Ureter (tissue), 1 donor: ENCODE data around the gene CNTNAP2. TPM values are rescaled to one million over a fixed set of nuclear protein-coding genes. Genes with fewer than 3 reads are reported as not detected.
"Not testable (repeated sequence)": the region's sequence is repeated elsewhere in the genome, so short reads cannot be mapped to it uniquely, and the experiment has no call there.

Experiments
- DNase-seq: peaks from one replicate; pipeline ENCODE4 v3.0.0-alpha.2; 2020; ENCODE audit warnings: low spot score
- total RNA-seq: library from RNA; stranded (reverse); gene quantifications from one replicate; pipeline ENCODE4 v1.2.4, GENCODE V29; 2023
- donor health status: DM: yes; HTN: yes; CAD: no.

Gene CNTNAP2
- total RNA-seq, 1 donor from 2014 or later: 0.21 TPM

DNA sequence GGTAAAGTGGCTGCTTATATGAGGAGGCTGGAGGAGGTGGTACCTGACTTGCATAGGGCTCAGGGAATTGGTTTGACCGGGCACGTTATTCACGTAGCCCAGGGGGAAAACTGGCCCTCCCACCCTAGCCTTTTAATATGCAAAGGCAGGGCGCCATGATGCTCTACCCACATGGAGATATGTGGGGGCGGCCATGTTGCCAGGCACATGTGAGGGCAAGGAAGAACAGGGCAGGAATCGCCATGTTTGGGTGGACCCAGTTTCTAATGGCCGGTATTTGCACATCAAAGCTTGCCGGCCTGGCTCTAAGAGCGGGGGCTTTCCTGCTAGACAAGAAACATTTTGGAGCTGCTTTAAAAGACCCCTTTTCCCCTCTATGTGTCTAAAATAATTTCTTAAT lies 1524.2 kb downstream of the CNTNAP2 start:
- DNase-seq: no peak

DNA sequence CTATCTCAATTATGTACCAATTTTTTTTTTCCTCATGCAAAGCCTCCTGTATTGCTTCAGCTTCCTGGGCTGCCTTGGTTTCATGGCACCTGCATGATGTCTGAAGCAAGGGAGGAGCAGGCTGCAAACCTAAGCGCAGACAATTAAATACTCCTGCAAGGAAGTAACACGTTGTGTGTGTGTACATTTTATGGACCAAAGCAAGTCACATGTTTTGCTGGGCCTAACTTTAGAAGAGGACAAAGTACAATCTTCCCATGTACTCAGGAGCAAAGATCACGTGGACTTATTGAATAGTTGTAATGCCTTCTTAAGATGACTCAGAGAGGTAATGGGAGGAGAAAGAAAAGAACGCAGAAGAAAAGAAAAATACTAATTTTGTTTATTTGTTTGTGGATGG lies 1530.0 kb downstream of the CNTNAP2 start:
- no peak for DNase-seq

- no peak for DNase-seq
Observed at GRCh38 chr7:147650991-147651390, 1534.4 kb downstream of the CNTNAP2 start.

GRCh38 chr7:147651601-147652000 lies 1535.0 kb downstream of the CNTNAP2 start:
- no peak for DNase-seq

DNA sequence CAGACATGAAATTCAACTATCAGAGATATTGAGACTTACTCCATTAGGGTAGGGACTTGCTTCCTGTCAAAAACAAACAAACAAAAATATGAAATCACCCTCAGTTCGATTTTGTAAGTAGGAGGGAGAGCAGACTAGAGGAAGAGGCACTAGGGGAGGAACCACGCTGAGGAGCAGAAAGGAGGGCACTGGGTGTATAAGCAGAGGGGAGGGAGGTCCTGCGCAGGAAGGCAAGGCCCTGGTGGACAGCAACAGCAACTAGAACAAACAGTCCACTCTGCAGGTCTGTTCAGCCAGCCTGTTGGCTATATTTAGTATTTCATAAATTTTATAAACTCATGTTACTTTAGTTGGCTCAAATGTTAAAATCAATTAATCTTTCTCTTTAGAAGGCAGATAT lies 1536.9 kb downstream of the CNTNAP2 start:
- no peak for DNase-seq

GRCh38 chr7:147658392-147658967 lies 1541.9 kb downstream of the CNTNAP2 start:
- DNase-seq: no peak

DNA sequence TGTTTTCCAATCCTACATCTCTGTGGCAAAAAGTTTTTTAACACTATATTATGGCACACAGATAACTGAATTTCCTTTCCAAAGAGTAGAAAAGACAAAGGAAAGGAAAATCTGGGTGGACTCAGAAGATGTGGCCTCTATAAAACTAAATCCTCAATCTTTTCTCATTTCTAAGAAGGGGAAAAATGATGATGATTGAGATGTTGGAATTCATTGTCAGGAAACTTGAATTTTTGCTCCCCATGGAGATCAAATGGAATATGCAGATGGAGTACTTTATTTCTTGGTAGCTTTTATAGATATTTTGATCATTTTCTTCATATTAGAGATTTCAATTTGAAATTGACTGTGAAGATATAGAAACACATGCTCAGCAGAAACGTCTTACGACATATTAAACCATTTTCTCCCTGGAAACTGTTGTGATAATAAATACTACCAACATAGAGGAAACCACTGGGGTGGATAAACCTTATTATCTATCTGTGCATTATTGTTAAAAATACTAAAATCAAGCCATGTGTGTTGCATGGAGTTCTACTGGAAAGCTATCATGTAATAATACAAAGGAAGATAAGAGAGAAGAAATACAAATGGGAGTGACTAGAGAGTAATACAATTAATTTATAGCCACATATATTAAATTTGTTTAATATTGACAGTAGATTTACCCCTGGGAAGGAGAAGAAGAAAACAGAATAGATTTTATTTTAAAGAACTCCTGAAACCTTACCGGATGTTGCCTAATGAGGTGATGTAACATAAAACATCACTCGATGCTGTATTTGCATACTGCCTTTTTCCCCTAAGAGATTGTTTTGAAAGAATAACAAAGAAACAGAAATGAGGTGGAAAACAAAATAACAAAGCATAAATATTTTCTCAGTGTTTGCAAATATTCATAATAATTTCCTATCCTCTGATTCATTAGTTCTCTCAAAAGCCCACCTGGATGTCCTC lies 1542.7 kb downstream of the CNTNAP2 start:
- DNase-seq: no peak

DNA sequence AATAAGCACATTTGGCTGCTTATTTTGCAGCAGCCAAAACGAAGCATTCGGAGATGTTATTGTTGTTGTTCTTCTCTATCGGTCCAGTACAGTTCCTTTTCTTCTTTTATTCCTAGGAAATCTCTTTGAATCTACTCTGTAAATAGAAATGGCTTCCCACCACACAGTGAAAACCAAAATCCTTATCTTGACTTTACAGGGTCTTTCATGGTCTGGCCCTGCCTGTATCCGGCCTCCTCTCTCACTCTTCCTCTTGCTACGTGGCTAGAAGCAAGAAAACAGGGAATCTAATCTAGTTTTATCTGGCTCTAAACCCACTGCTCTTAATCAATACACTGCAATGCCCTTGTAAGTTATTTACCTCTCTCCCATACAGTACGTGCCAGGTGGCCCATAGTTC lies 1547.9 kb downstream of the CNTNAP2 start:
- DNase-seq: no peak

GRCh38 chr7:147670759-147671158 lies 1554.2 kb downstream of the CNTNAP2 start:
- no peak for DNase-seq

DNA sequence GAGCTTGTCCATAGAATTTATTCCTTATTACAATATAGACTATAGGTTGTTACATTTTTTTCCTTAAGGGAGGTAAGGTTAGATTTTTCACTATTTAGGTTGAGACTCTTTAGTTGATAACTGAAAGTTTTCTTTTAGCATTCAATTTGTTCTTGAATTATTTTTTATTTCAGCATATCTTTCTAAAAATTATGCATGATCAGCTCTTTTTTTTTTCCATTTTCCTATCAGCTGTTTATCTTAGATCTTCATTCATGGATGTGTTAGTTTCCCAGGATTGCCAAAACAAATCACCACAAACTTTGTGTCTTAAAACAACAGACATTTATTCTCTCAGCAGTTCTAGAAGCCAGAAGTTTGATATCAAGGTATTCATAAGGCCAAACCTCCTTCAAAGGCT lies 1558.1 kb downstream of the CNTNAP2 start:
- DNase-seq: no peak

GRCh38 chr7:147678943-147679342 lies 1562.3 kb downstream of the CNTNAP2 start:
- DNase-seq: no peak

DNA sequence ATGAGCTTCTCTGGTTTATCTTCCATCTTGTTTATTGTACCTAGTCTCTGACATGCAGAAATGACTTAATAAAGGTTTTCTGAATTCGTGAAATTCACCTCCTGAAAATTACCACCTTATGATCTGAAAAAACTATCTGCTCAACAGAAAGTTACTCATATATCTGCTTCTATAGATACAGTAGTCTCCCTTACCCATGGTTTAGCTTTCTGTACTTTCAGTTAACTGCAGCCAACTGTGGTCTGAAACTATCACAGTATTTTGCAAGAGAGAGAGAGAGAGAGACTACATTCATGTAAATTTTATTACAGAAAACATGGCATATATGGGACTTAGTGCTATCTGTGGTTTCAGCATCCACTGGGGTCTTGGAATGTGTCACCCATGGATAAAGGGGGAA lies 1564.9 kb downstream of the CNTNAP2 start:
- DNase-seq: no peak

- no peak for DNase-seq
Observed at GRCh38 chr7:147700702-147701101, 1584.1 kb downstream of the CNTNAP2 start.

- DNase-seq: no peak
Observed at GRCh38 chr7:147707926-147708325, 1591.3 kb downstream of the CNTNAP2 start.

DNA sequence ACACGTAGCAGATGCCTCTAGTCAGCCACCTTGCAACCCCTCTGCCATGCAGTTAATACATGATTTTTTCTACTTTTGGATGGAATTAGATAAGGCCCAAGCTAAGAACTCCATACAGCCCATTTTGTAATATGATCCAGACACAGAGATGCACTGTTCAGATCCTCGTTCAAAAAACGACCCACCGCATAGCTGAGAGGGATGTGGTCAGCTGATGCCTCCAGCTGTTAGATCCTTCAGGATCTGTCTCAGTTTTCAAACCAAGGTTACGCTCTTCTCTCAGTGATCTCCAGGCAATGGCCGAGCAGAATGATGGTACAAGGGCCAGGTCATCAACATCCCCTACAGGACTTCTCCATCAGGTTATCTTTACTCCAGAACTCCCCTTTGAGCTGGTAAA lies 1592.3 kb downstream of the CNTNAP2 start:
- no peak for DNase-seq

DNA sequence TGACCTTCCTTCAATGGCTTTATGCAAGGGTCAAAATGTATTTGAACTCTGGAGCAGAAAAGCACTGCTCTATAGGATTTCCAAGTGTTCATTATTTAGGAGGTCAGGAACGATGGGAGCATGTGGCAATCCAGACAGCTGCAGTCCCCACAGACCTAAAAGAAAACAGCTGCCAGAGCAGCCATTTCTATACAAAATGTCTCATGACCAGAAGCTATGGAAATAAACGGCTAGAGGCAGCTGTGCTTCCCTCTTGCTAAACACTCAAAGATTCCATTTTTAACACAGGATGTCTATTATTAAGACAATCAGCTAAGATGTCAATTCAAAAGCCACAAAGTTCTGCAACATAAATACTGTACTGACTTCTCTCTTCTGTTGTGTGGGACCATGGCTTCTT lies 1594.8 kb downstream of the CNTNAP2 start:
- no peak for DNase-seq

GRCh38 chr7:147721962-147722830 lies 1605.6 kb downstream of the CNTNAP2 start:
- DNase-seq: no peak

GRCh38 chr7:147723536-147723935 lies 1606.9 kb downstream of the CNTNAP2 start:
- no peak for DNase-seq

DNA sequence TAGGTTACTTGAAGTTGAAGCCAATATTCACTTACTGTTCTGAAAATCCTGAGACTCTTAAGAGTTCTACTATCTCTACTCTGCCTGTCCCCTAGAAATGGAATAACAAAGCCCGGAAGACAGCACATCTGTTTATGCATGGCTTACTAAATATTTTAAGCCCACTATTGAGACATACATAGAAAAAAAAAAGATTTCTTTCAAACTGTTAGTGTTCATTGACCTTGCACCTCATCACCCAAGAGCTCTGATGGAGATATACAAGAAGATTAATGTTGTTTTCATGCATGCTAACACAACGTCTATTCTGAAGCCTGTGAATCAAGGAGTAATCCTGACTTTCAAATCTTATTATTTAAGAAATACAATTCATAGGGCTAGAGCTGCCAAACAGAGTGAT lies 1614.7 kb downstream of the CNTNAP2 start:
- no peak for DNase-seq

GRCh38 chr7:147737559-147738214 lies 1621.1 kb downstream of the CNTNAP2 start:
- DNase-seq: not testable (repeated sequence)

DNA sequence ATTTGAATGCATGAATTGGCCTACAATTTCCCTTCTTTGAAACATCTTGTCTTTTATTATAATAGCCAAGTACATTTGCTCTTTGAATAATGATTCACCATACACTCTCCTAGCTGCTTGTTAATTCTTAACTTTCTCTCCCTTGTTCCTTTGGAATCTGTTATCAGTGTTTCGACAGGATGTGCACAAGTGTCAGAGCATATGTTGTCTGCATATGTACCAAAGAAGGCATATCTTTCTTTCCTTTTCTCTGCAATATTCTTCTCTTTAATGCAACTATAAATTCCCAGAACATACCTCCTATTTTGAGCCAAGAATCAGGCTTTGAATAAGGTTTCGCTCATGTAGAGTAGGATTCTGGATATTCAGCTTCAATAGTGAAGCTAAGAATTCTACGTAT lies 1625.7 kb downstream of the CNTNAP2 start:
- DNase-seq: no peak

GRCh38 chr7:147756300-147756699 lies 1639.7 kb downstream of the CNTNAP2 start:
- no peak for DNase-seq
